Measurements from ENCODE around the gene PTGER2. TPM values are rescaled to one million over a fixed set of nuclear protein-coding genes. Genes with fewer than 3 reads are reported as not detected.

The PTGER2 gene
- polyA plus RNA-seq, 1 donor from 2014 or later = not detected

DNA sequence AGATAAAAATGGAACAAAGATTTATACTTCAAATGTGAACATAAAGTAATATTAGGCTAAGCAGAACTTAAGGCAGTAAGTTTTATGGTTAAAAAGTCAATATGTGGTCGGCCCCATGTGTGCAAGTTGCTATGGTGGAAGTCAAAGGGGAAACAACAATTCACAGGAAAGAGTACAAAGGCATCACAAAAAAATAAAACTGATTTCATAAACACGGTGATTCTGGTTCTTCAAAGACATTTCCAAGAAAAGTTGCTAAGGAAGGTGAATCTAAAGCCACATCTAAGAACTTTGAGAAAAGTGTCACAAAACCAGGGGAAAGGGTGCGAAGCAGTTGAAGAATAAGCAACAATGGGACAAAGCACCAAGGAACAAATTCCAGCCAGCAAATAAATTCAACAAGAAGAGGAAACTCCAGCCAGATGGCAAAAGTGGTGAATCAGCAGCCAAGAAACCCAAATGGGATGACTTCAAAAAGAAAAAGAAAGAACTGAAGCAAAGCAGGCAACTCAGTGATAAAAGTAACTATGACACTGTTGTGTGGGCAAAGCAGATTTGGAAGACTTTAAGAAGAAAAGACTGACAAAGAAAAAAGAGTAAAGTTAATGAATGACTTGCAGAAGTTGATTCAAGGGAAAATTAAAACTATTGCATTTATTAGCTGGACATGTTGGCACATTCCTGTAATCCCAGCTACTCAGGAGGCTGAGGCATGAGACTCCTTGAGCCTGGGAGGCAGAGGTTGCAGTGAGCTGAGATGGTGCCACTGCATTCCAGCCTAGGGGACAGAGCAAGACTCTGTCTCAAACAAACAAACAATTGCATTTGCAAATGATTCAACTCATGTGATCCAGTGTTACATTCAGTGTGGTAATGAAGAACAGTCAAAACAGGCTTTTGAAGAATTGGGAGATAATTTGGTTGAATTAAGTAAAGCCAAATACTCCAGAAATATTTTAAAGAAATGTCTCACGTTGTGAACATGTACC, 27.2 kb upstream of the PTGER2 start:
- Histone ChIP-seq H3K4me2 (ENCODE audit: low read length) (no peak overlapping the region), H3K9me3 (ENCODE audit: low read length) (no peaks in the 10 kb centered on the region), H3K27me3 (ENCODE audit: insufficient read depth, low read depth, low read length) (no peaks in the 10 kb centered on the region), H3K36me3 (ENCODE audit: insufficient read depth, low read length) (no peaks in the 10 kb centered on the region), H3K9ac (ENCODE audit: low read length) (no peak overlapping the region), H3K4me3 (ENCODE audit: low read length) (no peak overlapping the region), H3K9me2 (ENCODE audit: insufficient read depth, low read length) (no peaks in the 10 kb centered on the region), H4K20me1 (ENCODE audit: insufficient read depth) (no peaks in the 10 kb centered on the region), H3K27ac (ENCODE audit: low read length) (no peak overlapping the region), H3F3A (ENCODE audit: insufficient read depth, low read length, poor library complexity, severe bottlenecking) (no peaks in the 10 kb centered on the region), H2AFZ (ENCODE audit: low read depth, low read length) (no peak overlapping the region), H3K79me2 (replicated peaks; ENCODE audit: insufficient read depth, low read length) (no peaks in the 10 kb centered on the region)
- no peak for TF ChIP-seq TAF1 (IDR thresholded peaks at IDR 0.05; ENCODE audit: low read depth)
- TF ChIP-seq POLR2AphosphoS5 (IDR thresholded peaks at IDR 0.05) = no peak
- TF ChIP-seq MXI1 (conservative IDR thresholded peaks at IDR 0.05; ENCODE audit: poor library complexity, severe bottlenecking) = no peak
- TF ChIP-seq SMC3 (conservative IDR thresholded peaks at IDR 0.05; ENCODE audit: poor library complexity) = no peak
- TF ChIP-seq, protein P1, sequence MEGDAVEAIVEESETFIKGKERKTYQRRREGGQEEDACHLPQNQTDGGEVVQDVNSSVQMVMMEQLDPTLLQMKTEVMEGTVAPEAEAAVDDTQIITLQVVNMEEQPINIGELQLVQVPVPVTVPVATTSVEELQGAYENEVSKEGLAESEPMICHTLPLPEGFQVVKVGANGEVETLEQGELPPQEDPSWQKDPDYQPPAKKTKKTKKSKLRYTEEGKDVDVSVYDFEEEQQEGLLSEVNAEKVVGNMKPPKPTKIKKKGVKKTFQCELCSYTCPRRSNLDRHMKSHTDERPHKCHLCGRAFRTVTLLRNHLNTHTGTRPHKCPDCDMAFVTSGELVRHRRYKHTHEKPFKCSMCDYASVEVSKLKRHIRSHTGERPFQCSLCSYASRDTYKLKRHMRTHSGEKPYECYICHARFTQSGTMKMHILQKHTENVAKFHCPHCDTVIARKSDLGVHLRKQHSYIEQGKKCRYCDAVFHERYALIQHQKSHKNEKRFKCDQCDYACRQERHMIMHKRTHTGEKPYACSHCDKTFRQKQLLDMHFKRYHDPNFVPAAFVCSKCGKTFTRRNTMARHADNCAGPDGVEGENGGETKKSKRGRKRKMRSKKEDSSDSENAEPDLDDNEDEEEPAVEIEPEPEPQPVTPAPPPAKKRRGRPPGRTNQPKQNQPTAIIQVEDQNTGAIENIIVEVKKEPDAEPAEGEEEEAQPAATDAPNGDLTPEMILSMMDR (IDR thresholded peaks at IDR 0.05; ENCODE audit: poor library complexity, severe bottlenecking) = no peak
- TF ChIP-seq EZH2 (IDR thresholded peaks at IDR 0.05; ENCODE audit: borderline replicate concordance, insufficient read depth, low read length, poor library complexity, severe bottlenecking) = no peak
- TF ChIP-seq EP300 (conservative IDR thresholded peaks at IDR 0.05; ENCODE audit: poor library complexity, severe bottlenecking) = no peak
- TF ChIP-seq RAD21 (conservative IDR thresholded peaks at IDR 0.05) = no peak

DNA sequence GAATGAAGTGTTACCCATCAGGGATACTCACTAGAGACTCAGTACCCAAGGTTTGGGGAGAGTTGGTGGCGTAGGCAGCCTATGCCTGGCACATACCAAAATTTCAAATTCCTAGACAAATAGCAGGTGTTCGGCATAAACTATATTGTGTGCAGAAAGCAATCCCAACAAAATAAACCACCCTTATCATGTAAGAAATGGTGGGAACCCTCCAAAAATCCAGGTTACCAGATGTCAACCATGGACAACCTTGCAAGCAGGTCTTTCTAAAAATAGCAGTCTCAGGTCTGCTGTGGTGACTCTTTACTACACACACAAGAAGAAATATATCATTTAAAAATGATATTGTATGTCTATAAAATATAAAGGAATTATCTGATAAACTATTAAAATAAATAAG, 17.7 kb upstream of the PTGER2 start:
- no peaks in the 10 kb centered on the region for H3K27me3 ChIP-seq (ENCODE audit: insufficient read depth, low read depth, low read length)
- H4K20me1 ChIP-seq (ENCODE audit: insufficient read depth) = no peaks in the 10 kb centered on the region
- no peak overlapping the region for H3K9ac ChIP-seq (ENCODE audit: low read length)
- H2AFZ ChIP-seq (ENCODE audit: low read depth, low read length) = no peak overlapping the region
- H3F3A ChIP-seq (ENCODE audit: insufficient read depth, low read length, poor library complexity, severe bottlenecking) = no peaks in the 10 kb centered on the region
- no peak overlapping the region for H3K4me2 ChIP-seq (ENCODE audit: low read length)
- H3K9me3 ChIP-seq (ENCODE audit: low read length) = no peaks in the 10 kb centered on the region
- H3K4me3 ChIP-seq (ENCODE audit: low read length) = no peak overlapping the region
- no peak overlapping the region for H3K27ac ChIP-seq (ENCODE audit: low read length)
- no peaks in the 10 kb centered on the region for H3K36me3 ChIP-seq (ENCODE audit: insufficient read depth, low read length)
- H3K79me2 ChIP-seq (replicated peaks; ENCODE audit: insufficient read depth, low read length) = no peaks in the 10 kb centered on the region
- TF ChIP-seq EP300 (conservative IDR thresholded peaks at IDR 0.05; ENCODE audit: poor library complexity, severe bottlenecking) (no peak), MXI1 (conservative IDR thresholded peaks at IDR 0.05; ENCODE audit: poor library complexity, severe bottlenecking) (no peak), RAD21 (conservative IDR thresholded peaks at IDR 0.05) (no peak), SMC3 (conservative IDR thresholded peaks at IDR 0.05; ENCODE audit: poor library complexity) (no peak), POLR2AphosphoS5 (IDR thresholded peaks at IDR 0.05) (no peak), EZH2 (IDR thresholded peaks at IDR 0.05; ENCODE audit: borderline replicate concordance, insufficient read depth, low read length, poor library complexity, severe bottlenecking) (no peak), TAF1 (IDR thresholded peaks at IDR 0.05; ENCODE audit: low read depth) (no peak)
- H3K9me2 ChIP-seq (ENCODE audit: insufficient read depth, low read length) = no peaks in the 10 kb centered on the region

DNA sequence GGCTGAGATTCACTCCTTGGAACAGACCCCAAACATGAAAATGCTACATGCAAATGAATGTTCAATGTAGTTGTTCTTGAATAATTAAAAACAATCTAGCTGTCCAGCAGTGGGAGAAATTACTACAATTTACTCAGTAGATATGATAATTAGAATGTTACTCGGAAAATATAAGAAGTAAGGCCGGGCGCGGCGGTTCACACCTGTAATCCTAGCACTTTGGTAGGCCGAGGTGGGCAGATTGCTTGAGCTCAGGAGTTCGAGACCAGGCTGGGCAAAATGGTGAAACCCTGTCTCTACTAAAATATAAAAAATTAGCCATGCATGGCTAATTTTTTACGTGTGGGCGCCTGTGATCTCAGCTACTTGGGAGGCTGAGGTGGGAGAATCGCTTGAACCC, 15.3 kb upstream of the PTGER2 start:
- no peaks in the 10 kb centered on the region for H4K20me1 ChIP-seq (ENCODE audit: insufficient read depth)
- no peak for TF ChIP-seq EZH2 (IDR thresholded peaks at IDR 0.05; ENCODE audit: borderline replicate concordance, insufficient read depth, low read length, poor library complexity, severe bottlenecking)
- TF ChIP-seq POLR2AphosphoS5 (IDR thresholded peaks at IDR 0.05) = no peak
- TF ChIP-seq MXI1 (conservative IDR thresholded peaks at IDR 0.05; ENCODE audit: poor library complexity, severe bottlenecking) = no peak
- no peak for TF ChIP-seq TAF1 (IDR thresholded peaks at IDR 0.05; ENCODE audit: low read depth)
- no peak for TF ChIP-seq EP300 (conservative IDR thresholded peaks at IDR 0.05; ENCODE audit: poor library complexity, severe bottlenecking)
- H3K79me2 ChIP-seq (replicated peaks; ENCODE audit: insufficient read depth, low read length) = no peaks in the 10 kb centered on the region
- no peaks in the 10 kb centered on the region for H3K9me2 ChIP-seq (ENCODE audit: insufficient read depth, low read length)
- no peak overlapping the region for H3K4me2 ChIP-seq (ENCODE audit: low read length)
- H3K9ac ChIP-seq (ENCODE audit: low read length) = no peak overlapping the region
- no peaks in the 10 kb centered on the region for H3K9me3 ChIP-seq (ENCODE audit: low read length)
- no peak overlapping the region for H3K4me3 ChIP-seq (ENCODE audit: low read length)
- H3K27ac ChIP-seq (ENCODE audit: low read length) = no peak overlapping the region
- no peaks in the 10 kb centered on the region for H3F3A ChIP-seq (ENCODE audit: insufficient read depth, low read length, poor library complexity, severe bottlenecking)
- no peaks in the 10 kb centered on the region for H3K36me3 ChIP-seq (ENCODE audit: insufficient read depth, low read length)
- no peaks in the 10 kb centered on the region for H3K27me3 ChIP-seq (ENCODE audit: insufficient read depth, low read depth, low read length)
- no peak overlapping the region for H2AFZ ChIP-seq (ENCODE audit: low read depth, low read length)

All from neural cell (in vitro differentiated cells).